Measurements from ENCODE around the gene CASQ1. TPM values are rescaled to one million over a fixed set of nuclear protein-coding genes. Genes with fewer than 3 reads are reported as not detected.

Gene CASQ1
- total RNA-seq, 1 donor from 2014 or later, result 0.41 TPM

- intact Hi-C loops (cut with DNase I), result no loop called here
- H3K9me3 ChIP-seq, result no peaks in the 10 kb centered on the region
- H3K4me1 ChIP-seq, result peaks cover 8% of the 10 kb centered on the region
- no peak overlapping the region for H3K27ac ChIP-seq
- no peak overlapping the region for H3K4me3 ChIP-seq
- peak; percentile 16 for TF ChIP-seq CTCF (IDR thresholded peaks at IDR 0.05)
- ATAC-seq (peak; percentile 29), DNase-seq (no peak)
- no peaks in the 10 kb centered on the region for H3K36me3 ChIP-seq
- peaks cover 5% of the 10 kb centered on the region for H3K27me3 ChIP-seq
Measured at GRCh38 chr1:160163615-160164014, 26.8 kb upstream of the CASQ1 start.

GRCh38 chr1:160164121-160164520 lies 26.3 kb upstream of the CASQ1 start:
- no peak for ATAC-seq
- intact Hi-C loops (cut with DNase I), result no loop called here
- no peak for TF ChIP-seq CTCF (IDR thresholded peaks at IDR 0.05)

GRCh38 chr1:160166166-160166868 lies 24.1 kb upstream of the CASQ1 start:
- Histone ChIP-seq H3K27me3 (peaks cover 5% of the 10 kb centered on the region), H3K4me1 (peaks cover 8% of the 10 kb centered on the region), H3K9me3 (no peaks in the 10 kb centered on the region), H3K36me3 (no peaks in the 10 kb centered on the region), H3K4me3 (no peak overlapping the region), H3K27ac (no peak overlapping the region)
- ATAC-seq, result peak; percentile 81
- peak; percentile 80 for DNase-seq
- intact Hi-C loops (cut with DNase I), result no loop called here
- TF ChIP-seq CTCF (IDR thresholded peaks at IDR 0.05), result no peak

More at GRCh38 chr1:160164121-160164520, 26.3 kb upstream of the CASQ1 start:
- no peaks in the 10 kb centered on the region for H3K36me3 ChIP-seq
- no peak overlapping the region for H3K4me3 ChIP-seq
- no peak overlapping the region for H3K27ac ChIP-seq
- H3K27me3 ChIP-seq, result peaks cover 5% of the 10 kb centered on the region
- DNase-seq, result no peak
- no peaks in the 10 kb centered on the region for H3K9me3 ChIP-seq
- H3K4me1 ChIP-seq, result peaks cover 8% of the 10 kb centered on the region

GRCh38 chr1:160167056-160167455 lies 23.3 kb upstream of the CASQ1 start:
- Histone ChIP-seq H3K36me3 (no peaks in the 10 kb centered on the region), H3K27ac (no peak overlapping the region), H3K27me3 (peaks cover 5% of the 10 kb centered on the region), H3K4me3 (no peak overlapping the region), H3K9me3 (no peaks in the 10 kb centered on the region), H3K4me1 (peaks cover 8% of the 10 kb centered on the region)
- no peak for TF ChIP-seq CTCF (IDR thresholded peaks at IDR 0.05)
- DNase-seq, result no peak
- ATAC-seq, result no peak
- intact Hi-C loops (cut with DNase I), result no loop called here

GRCh38 chr1:160167580-160167979 lies 22.8 kb upstream of the CASQ1 start:
- Histone ChIP-seq H3K36me3 (no peaks in the 10 kb centered on the region), H3K27me3 (peaks cover 5% of the 10 kb centered on the region), H3K9me3 (no peaks in the 10 kb centered on the region), H3K4me1 (peaks cover 6% of the 10 kb centered on the region), H3K27ac (no peak overlapping the region), H3K4me3 (no peak overlapping the region)
- ATAC-seq (no peak), DNase-seq (no peak)
- TF ChIP-seq CTCF (IDR thresholded peaks at IDR 0.05), result no peak
- intact Hi-C loops (cut with DNase I), result no loop called here

Measured in upper lobe of right lung (tissue), 1 donor.